HEK293 (cell line): ENCODE results near the gene RPS4Y2.

Experiments used
- CTCF ChIA-PET: fragments of 350-600 bp; formaldehyde crosslinking; extraction: SDS; loops from one replicate; lab custom pipeline; 2021; ENCODE audit warnings: antibody characterized with exemption; lab: Yijun Ruan, JAX
- POLR2A ChIA-PET: fragments of 300-600 bp; formaldehyde crosslinking; extraction: SDS; loops from one replicate; lab custom pipeline; 2020; ENCODE audit warnings: antibody characterized with exemption, inconsistent platforms; lab: Yijun Ruan, JAX
- H3K27ac ChIP-seq: fragments of 200-500 bp; sonication (Bioruptor generic); 2 replicates; pipeline ENCODE4 v1.5.1; 2014; ENCODE audit warnings: low read depth, low read length, control low read depth, inconsistent platforms; ENCODE audit errors: extremely low read depth
- H3K36me3 ChIP-seq, 2 experiments: fragments of 200-500 bp in 1 of 2; sonication (Bioruptor generic) in 1 of 2; 1 replicate in 1 of 2; 2 replicates in 1 of 2; pipeline ENCODE4 v1.5.1; 2014 to 2017; ENCODE audit warnings: inconsistent platforms in 2 of 2, low read length in 2 of 2; ENCODE audit not compliant: control insufficient read depth in 2 of 2, insufficient read depth in 1 of 2
- H3K4me1 ChIP-seq: fragments of 200-500 bp; sonication (Bioruptor generic); 2 replicates; pipeline ENCODE4 v1.5.1; 2014; ENCODE audit warnings: mild to moderate bottlenecking, low read length, inconsistent platforms; ENCODE audit not compliant: control insufficient read depth, insufficient read depth
- H3K4me3 ChIP-seq: 2 replicates; pipeline ENCODE4 v1.5.1; 2011; ENCODE audit warnings: low read depth, mild to moderate bottlenecking, control low read depth, low read length, moderate library complexity
- H3K9me3 ChIP-seq: fragments of 200-500 bp; sonication (Bioruptor generic); 2 replicates; pipeline ENCODE4 v1.5.1; 2014; ENCODE audit warnings: low read depth, low read length, inconsistent platforms; ENCODE audit not compliant: control insufficient read depth, insufficient read depth
- EGR2 ChIP-seq: fragments of 450-650 bp; formaldehyde crosslinking; IDR thresholded peaks from 2 replicates; pipeline ENCODE4 v1.5.1; 2016; ENCODE audit warnings: low read depth, missing biosample characterization, missing genetic modification characterization
- YY1 ChIP-seq: fragments of 450-650 bp; formaldehyde crosslinking; IDR thresholded peaks from 2 replicates; pipeline ENCODE4 v1.5.1; 2018; ENCODE audit warnings: missing biosample characterization, missing genetic modification characterization
- ZFP37 ChIP-seq: fragments of 450-650 bp; formaldehyde crosslinking; IDR thresholded peaks from 2 replicates; pipeline ENCODE4 v1.5.1; 2016; ENCODE audit warnings: missing biosample characterization, missing genetic modification characterization
- ZNF112 ChIP-seq: fragments of 450-650 bp; formaldehyde crosslinking; IDR thresholded peaks from 2 replicates; pipeline ENCODE4 v1.5.0; 2017; ENCODE audit warnings: missing biosample characterization, missing genetic modification characterization
- ZNF239 ChIP-seq: fragments of 450-650 bp; formaldehyde crosslinking; IDR thresholded peaks from 2 replicates; pipeline ENCODE4 v1.5.1; 2016; ENCODE audit warnings: missing biosample characterization, missing genetic modification characterization
- ZNF24 ChIP-seq: fragments of 450-650 bp; formaldehyde crosslinking; IDR thresholded peaks from 2 replicates; pipeline ENCODE4 v1.5.1; 2016; ENCODE audit warnings: missing biosample characterization, missing genetic modification characterization
- ZNF48 ChIP-seq: fragments of 450-650 bp; formaldehyde crosslinking; IDR thresholded peaks from 2 replicates; pipeline ENCODE4 v1.5.1; 2016; ENCODE audit warnings: missing biosample characterization, missing genetic modification characterization
- ZNF654 ChIP-seq: fragments of 450-650 bp; formaldehyde crosslinking; IDR thresholded peaks from 2 replicates; pipeline ENCODE4 v1.5.1; 2016; ENCODE audit warnings: low read depth, missing biosample characterization, missing genetic modification characterization
- ZNF660 ChIP-seq: fragments of 450-650 bp; IDR thresholded peaks from 2 replicates; pipeline ENCODE4 v1.5.1; 2018; ENCODE audit warnings: missing biosample characterization, mild to moderate bottlenecking, missing genetic modification characterization
- ZNF677 ChIP-seq: fragments of 450-650 bp; IDR thresholded peaks from 2 replicates; pipeline ENCODE4 v1.5.0; 2018; ENCODE audit warnings: missing biosample characterization, mild to moderate bottlenecking, missing genetic modification characterization, moderate library complexity
- ZNF76 ChIP-seq: fragments of 450-650 bp; formaldehyde crosslinking; IDR thresholded peaks from 2 replicates; pipeline ENCODE4; 2016; ENCODE audit warnings: low read depth, missing biosample characterization, missing genetic modification characterization, borderline replicate concordance
- ZXDB ChIP-seq: fragments of 450-650 bp; formaldehyde crosslinking; IDR thresholded peaks from 2 replicates; pipeline ENCODE4 v1.5.1; 2016; ENCODE audit warnings: missing biosample characterization, missing genetic modification characterization
- TF ChIP-seq, protein P1 (sequence below): fragments of 450-650 bp; formaldehyde crosslinking; conservative IDR thresholded peaks from 2 replicates; pipeline ENCODE4 v1.5.1; 2016; ENCODE audit warnings: low read depth, missing biosample characterization, missing genetic modification characterization
- TF ChIP-seq, protein P2 (sequence below): fragments of 450-650 bp; formaldehyde crosslinking; IDR thresholded peaks from 2 replicates; pipeline ENCODE4 v1.5.1; 2016; ENCODE audit warnings: missing biosample characterization, missing genetic modification characterization
- TF ChIP-seq, protein P3 (sequence below): fragments of 450-650 bp; formaldehyde crosslinking; IDR thresholded peaks from 2 replicates; pipeline ENCODE4 v1.5.1; 2016; ENCODE audit warnings: missing biosample characterization, missing genetic modification characterization
- TF ChIP-seq, protein P4 (sequence below): fragments of 450-650 bp; formaldehyde crosslinking; IDR thresholded peaks from 2 replicates; pipeline ENCODE4 v1.5.1; 2016; ENCODE audit warnings: missing biosample characterization, missing genetic modification characterization
- TF ChIP-seq, protein P5 (sequence below): sonication (generic); formaldehyde crosslinking; IDR thresholded peaks from 2 replicates; pipeline ENCODE4 v1.8.1; 2022; ENCODE audit warnings: mild to moderate bottlenecking, moderate library complexity, missing genetic modification reagents

Gene RPS4Y2

DNA sequence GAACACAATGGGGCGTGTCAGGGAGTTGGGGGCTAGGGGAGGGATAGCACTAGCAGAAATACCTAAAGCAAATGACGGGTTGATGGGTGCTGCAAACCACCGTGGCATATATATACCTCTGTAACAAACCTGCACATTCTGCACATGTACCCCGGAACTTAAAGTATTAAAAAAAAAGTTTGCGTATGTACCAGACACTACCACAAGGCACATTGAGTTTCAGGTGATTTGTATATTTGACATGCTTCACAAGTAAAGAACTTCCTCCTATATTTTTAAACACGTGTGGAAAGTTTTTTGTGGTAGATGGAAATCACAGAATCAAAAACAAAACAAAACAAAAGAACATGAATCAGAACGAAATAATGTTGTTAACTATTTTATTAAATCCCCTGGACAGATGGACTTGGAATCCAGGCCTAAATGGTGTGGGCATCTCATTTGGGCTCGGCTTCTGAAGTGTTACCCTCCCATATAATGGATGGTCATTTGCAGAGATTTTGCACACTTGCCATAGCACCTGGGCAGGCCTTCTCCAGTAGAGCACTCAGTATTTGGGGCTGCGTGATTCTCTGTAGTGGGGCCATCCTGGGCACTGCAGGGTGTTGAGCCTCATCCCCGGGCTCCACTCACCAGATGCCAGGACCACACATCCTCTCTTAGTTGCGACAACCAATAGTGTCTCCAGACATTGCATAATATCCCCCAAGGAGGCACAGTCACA lies 29.6 kb upstream of the RPS4Y2 start (continued):
- TF ChIP-seq, protein P1, sequence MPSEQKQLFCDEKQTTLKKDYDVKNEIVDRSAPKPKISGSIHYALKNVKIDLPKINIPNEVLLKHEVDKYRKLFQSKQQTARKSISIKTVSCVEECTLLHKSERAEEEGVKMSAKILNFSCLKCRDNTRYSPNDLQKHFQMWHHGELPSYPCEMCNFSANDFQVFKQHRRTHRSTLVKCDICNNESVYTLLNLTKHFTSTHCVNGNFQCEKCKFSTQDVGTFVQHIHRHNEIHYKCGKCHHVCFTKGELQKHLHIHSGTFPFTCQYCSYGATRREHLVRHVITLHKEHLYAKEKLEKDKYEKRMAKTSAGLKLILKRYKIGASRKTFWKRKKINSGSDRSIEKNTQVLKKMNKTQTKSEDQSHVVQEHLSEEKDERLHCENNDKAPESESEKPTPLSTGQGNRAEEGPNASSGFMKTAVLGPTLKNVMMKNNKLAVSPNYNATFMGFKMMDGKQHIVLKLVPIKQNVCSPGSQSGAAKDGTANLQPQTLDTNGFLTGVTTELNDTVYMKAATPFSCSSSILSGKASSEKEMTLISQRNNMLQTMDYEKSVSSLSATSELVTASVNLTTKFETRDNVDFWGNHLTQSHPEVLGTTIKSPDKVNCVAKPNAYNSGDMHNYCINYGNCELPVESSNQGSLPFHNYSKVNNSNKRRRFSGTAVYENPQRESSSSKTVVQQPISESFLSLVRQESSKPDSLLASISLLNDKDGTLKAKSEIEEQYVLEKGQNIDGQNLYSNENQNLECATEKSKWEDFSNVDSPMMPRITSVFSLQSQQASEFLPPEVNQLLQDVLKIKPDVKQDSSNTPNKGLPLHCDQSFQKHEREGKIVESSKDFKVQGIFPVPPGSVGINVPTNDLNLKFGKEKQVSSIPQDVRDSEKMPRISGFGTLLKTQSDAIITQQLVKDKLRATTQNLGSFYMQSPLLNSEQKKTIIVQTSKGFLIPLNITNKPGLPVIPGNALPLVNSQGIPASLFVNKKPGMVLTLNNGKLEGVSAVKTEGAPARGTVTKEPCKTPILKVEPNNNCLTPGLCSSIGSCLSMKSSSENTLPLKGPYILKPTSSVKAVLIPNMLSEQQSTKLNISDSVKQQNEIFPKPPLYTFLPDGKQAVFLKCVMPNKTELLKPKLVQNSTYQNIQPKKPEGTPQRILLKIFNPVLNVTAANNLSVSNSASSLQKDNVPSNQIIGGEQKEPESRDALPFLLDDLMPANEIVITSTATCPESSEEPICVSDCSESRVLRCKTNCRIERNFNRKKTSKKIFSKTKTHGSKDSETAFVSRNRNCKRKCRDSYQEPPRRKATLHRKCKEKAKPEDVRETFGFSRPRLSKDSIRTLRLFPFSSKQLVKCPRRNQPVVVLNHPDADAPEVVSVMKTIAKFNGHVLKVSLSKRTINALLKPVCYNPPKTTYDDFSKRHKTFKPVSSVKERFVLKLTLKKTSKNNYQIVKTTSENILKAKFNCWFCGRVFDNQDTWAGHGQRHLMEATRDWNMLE (tag by site-specific recombination): no peak
- TF ChIP-seq, protein P2, sequence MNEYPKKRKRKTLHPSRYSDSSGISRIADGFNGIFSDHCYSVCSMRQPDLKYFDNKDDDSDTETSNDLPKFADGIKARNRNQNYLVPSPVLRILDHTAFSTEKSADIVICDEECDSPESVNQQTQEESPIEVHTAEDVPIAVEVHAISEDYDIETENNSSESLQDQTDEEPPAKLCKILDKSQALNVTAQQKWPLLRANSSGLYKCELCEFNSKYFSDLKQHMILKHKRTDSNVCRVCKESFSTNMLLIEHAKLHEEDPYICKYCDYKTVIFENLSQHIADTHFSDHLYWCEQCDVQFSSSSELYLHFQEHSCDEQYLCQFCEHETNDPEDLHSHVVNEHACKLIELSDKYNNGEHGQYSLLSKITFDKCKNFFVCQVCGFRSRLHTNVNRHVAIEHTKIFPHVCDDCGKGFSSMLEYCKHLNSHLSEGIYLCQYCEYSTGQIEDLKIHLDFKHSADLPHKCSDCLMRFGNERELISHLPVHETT (tag by site-specific recombination): no peak
- no peak for TF ChIP-seq ZFP37 (tag by site-specific recombination)
- no peak for TF ChIP-seq ZNF48 (tag by site-specific recombination)

DNA sequence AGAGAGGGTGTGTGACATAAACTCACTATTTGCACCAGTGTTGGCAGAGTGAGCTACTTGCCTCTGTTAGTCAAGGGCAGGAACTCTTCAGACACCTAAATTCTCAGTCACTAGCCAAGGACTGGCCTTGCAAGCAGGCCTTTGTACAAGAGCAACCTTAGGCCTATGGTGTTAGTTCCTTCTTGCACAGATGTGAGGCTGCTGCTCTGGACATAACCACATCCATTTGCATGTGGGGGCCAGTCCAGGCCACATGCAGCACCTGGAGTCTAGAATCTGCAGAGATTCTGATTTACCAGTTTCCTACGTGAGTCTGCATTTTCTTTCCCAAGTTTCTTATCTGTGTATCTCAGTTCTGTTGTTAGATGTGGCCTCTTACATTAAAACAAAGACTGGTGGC lies 20.7 kb upstream of the RPS4Y2 start:
- H3K36me3 ChIP-seq: no peaks in the 10 kb centered on the region
- TF ChIP-seq ZNF24 (tag by site-specific recombination): no peak
- no peak for TF ChIP-seq YY1 (tag by site-specific recombination)
- no peak for TF ChIP-seq ZNF654 (tag by site-specific recombination)
- TF ChIP-seq ZXDB (tag by site-specific recombination): no peak
- TF ChIP-seq, protein P3, sequence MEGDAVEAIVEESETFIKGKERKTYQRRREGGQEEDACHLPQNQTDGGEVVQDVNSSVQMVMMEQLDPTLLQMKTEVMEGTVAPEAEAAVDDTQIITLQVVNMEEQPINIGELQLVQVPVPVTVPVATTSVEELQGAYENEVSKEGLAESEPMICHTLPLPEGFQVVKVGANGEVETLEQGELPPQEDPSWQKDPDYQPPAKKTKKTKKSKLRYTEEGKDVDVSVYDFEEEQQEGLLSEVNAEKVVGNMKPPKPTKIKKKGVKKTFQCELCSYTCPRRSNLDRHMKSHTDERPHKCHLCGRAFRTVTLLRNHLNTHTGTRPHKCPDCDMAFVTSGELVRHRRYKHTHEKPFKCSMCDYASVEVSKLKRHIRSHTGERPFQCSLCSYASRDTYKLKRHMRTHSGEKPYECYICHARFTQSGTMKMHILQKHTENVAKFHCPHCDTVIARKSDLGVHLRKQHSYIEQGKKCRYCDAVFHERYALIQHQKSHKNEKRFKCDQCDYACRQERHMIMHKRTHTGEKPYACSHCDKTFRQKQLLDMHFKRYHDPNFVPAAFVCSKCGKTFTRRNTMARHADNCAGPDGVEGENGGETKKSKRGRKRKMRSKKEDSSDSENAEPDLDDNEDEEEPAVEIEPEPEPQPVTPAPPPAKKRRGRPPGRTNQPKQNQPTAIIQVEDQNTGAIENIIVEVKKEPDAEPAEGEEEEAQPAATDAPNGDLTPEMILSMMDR: no peak
- no peak for TF ChIP-seq EGR2
- no peak for TF ChIP-seq ZNF660
- no peak for TF ChIP-seq ZNF677 (tag by site-specific recombination)
- TF ChIP-seq, protein P4, sequence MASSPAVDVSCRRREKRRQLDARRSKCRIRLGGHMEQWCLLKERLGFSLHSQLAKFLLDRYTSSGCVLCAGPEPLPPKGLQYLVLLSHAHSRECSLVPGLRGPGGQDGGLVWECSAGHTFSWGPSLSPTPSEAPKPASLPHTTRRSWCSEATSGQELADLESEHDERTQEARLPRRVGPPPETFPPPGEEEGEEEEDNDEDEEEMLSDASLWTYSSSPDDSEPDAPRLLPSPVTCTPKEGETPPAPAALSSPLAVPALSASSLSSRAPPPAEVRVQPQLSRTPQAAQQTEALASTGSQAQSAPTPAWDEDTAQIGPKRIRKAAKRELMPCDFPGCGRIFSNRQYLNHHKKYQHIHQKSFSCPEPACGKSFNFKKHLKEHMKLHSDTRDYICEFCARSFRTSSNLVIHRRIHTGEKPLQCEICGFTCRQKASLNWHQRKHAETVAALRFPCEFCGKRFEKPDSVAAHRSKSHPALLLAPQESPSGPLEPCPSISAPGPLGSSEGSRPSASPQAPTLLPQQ (tag by site-specific recombination): no peak
- TF ChIP-seq ZNF112 (tag by site-specific recombination): no peak
- TF ChIP-seq ZNF239 (tag by site-specific recombination): no peak
- TF ChIP-seq ZNF76: no peak
- TF ChIP-seq, protein P5, sequence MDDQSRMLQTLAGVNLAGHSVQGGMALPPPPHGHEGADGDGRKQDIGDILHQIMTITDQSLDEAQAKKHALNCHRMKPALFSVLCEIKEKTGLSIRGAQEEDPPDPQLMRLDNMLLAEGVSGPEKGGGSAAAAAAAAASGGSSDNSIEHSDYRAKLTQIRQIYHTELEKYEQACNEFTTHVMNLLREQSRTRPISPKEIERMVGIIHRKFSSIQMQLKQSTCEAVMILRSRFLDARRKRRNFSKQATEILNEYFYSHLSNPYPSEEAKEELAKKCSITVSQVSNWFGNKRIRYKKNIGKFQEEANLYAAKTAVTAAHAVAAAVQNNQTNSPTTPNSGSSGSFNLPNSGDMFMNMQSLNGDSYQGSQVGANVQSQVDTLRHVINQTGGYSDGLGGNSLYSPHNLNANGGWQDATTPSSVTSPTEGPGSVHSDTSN: no peak
- TF ChIP-seq, all 188 proteins: peak for 0
- Histone ChIP-seq H3K4me1 (no peaks in the 10 kb centered on the region), H3K4me3 (no peak overlapping the region), H3K9me3 (no peaks in the 10 kb centered on the region), H3K27ac (no peak overlapping the region)
- CTCF ChIA-PET: no interaction called here
- POLR2A ChIA-PET: no interaction called here
